Stimulated activated CD8-positive, alpha-beta memory T cell treated with anti-CD3 and anti-CD28 coated beads, Interleukin-4, amount 100 ng/mL, for 4 hours (primary cell): ENCODE measurements around the gene CA6.
"Not testable (repeated sequence)": the region's sequence is repeated elsewhere in the genome, so short reads cannot be mapped to it uniquely, and the experiment has no call there.

Experiments used
- DNase-seq, 2 donors: peaks; one replicate each; pipeline ENCODE4 v3.0.0-alpha.2; 2020; ENCODE audit warnings: low read depth in 2 of 2, low spot score in 1 of 2

The CA6 gene

GRCh38 chr1:8945568-8945967, at the start of gene CA6:
Gene CA6 (plus strand): TSS chr1:8945868. CDS start chr1:8945887, 19 bp downstream.
- DNase-seq, result no peak

DNA sequence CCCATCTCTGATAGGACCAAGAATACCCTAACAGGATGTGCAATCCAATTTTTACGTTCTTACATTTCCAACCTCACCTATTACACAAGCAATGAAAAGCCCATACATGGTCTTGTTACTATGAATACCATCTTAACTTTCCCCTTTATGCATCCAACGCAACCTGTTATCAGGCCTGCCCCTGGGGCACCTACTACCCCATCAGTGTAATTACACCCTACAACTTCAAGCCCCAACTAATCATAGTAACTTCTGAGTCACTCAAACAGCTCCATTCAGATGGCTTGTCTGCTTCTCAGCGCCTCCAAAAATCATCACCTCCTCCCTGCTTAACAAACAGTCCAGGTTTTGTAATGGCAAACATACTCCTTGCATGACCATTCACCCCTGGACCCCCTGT, 48.9 kb upstream of the CA6 start:
- not testable (repeated sequence) for DNase-seq

DNA sequence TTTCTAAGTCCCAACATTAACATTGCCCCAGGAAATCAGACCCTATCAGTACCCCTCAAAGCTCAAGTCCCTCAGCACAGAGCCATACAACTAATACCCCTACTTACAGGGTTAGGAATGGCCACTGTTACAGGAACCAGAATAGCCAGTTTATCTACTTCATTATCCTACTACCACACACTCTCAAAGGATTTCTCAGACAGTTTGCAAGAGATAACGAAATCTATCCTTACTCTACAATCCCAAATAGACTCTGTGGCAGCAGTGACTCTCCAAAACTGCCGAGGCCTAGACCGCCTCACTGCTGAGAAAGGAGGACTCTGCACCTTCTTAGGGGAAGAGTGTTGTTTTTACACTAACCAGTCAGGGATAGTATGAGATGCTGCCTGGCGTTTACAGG, 48.2 kb upstream of the CA6 start:
- not testable (repeated sequence) for DNase-seq

DNA sequence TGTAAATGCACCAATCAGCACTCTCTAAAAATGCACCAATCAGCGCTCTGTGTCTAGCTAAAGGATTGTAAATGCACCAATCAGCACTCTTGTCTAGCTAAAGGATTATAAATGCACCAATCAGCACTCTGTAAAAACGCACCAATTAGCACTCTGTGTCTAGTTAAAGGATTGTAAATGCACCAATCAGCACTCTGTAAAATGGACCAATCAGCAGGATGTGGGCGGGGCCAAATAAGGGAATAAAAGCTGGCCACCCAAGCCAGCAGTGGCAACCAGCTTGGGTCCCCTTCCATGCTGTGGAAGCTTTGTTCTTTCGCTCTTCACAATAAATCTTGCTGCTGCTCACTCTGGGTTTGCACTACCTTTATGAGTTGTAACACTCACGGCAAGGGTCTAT, 47.2 kb upstream of the CA6 start:
- DNase-seq, result not testable (repeated sequence)

- DNase-seq, result no peak
Observed at GRCh38 chr1:8899046-8899445, 46.6 kb upstream of the CA6 start.

- DNase-seq, result not testable (repeated sequence)
Observed at GRCh38 chr1:8900684-8901083, 45.0 kb upstream of the CA6 start.

DNA sequence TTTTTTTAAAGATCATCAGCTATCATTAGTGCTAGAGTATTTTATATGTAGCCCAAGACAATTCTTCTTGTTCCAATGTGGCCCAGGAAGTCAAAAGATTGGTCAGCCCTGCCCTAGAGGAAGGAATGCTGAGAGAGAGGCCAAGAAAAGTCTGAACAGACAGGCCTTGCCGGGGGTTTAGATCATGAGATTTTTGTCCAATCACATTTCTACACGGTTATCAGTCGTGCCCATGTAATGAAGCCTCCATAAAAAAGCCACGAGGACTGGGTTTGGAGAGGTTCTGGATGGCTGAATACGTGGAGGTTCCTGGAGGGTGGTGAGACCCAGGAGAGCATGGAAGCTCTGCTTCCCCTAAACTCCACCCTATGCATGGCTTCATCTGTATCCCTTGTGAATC, 42.9 kb upstream of the CA6 start:
- DNase-seq, result no peak

DNA sequence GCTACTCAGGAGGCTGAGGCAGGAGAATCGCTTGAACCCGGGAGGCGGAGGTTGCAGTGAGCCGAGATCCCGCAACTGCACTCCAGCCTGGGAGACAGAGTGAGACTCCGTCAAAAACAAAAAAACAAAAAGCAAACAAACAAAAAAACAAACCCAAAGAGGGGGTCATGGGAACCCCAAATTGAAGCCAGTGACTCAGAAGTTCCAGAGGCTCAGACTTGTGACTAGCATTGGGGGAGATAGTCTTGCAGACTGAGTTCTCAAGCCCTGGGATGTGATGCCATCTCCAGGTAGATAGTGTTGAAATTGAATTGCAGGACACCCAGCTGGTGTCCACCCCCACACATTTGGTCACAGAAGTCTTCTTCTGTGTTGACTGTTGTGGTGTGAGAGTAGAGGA, 42.3 kb upstream of the CA6 start:
- DNase-seq, result no peak

DNA sequence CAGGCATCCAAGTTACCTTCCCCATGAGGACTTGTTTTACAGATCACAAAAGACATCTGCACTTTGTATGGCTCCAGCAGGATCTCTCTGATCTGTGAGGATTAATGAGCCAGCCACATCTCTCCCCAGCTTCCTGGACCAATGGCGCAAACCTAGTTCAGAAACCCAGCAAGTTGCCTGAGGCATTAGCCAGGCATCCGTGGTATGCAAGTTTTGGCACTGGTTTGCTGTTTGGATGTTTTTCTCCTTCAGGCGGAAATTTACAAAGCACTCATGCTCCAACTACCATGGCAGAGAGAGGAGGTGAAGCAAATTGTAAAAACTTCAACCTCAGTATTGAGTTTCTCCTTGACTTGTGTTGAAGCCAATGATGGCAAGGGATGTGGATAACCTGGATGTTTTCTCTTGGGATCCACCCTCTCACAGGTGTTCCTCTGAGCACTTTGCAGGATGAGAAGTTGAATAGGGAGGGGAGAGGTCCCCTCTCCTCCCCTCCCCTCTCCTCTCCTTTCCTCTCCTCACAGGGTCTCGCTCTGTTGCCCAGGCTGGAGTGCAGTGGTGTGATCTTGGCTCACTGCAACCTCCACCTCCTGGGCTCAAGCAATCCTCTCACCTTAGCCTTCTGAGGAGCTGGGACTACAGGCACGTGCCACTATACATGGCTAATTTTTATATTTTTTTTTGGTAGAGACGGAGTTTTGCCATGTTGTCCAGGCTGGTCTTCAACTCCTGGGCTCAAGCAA, 41.6 kb upstream of the CA6 start:
- no peak for DNase-seq

DNA sequence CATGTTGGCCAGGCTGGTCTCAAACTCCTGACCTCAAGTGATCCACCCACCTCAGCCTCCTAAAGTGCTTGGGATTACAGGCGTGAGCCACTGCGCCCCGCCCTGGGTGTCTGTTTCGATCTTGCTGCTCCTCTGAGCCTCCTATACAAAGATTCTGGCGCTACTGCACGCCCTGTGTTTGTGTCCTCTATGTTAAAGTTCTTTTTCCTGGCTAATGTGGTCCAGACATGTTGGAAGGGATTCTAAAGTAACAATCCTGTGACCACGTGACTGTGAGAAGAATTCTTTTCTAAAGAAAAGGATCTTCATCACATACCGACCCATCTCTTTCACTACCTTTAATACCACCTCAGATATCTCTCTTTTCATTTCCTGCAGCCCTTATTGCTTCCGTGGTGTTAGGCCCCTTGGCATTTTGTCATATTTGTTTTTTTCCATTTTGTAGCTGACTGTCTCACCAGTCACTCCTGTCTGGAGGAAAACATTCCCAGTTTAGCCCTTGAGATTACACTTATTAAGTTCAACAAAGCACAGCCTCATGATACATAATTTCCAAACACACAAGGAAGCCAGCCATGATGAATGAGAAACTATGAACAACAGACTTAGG, 40.0 kb upstream of the CA6 start:
- DNase-seq, result no peak

- no peak for DNase-seq
Observed at GRCh38 chr1:8908388-8909151, 37.1 kb upstream of the CA6 start.

DNA sequence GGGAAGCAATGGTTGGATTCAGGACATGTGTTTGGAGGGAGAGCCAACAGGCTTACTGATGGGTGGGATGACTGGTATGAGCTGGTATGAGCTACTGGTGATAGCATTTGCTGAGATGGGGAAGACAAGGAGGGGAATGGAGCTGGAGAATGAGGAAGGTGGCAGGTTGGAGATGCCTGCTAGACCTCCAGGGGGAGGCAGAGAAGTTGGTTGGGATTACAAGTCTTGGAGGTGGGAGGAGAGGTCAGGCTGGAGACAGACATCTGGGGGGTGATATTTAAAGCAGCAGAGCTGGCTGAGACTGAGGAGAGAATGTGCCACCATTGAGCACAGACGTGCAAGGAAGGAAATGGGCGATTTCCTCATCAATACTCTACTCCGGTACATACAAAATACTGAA, 35.3 kb upstream of the CA6 start:
- no peak for DNase-seq

DNA sequence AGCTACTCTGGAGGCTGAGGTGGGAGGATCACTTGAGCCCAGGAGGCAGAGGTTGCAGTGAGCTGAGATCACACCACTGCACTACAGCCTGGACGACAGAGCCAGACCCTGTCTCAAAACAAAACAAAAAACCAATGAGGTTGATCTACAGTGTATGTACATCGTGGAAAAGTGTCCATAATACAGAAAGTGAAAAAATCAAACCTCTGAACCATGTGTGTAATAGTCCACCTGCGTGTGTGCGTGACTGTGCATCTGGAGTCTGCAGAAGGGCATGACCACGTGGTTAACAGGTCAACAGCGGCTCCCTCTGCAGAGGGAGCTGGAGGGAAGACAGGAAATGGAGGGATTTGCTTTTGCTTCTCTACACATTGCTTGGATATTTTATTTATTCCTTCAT, 34.8 kb upstream of the CA6 start:
- DNase-seq, result no peak

GRCh38 chr1:8911416-8912309, 34.0 kb upstream of the CA6 start:
- no peak for DNase-seq

DNA sequence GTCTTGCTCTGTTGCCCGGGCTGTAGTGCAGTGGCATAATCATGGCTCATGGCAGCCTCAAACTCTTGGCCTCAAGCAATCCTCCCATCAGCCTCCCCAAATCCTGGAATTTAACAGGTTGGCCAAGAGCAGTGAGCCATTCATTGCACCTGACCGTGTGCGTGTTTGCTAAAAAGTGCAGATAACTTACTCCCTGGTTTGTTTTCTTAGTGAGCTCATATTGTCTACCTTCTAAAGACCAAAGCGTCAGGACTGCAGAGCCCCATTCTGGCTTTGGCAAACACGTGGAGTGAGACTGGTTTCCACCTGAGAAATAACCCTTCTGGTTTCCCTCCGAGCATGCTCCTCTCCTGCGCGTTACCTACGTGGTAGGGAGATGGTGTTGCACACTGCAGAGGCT, 32.2 kb upstream of the CA6 start:
- DNase-seq, result no peak

DNA sequence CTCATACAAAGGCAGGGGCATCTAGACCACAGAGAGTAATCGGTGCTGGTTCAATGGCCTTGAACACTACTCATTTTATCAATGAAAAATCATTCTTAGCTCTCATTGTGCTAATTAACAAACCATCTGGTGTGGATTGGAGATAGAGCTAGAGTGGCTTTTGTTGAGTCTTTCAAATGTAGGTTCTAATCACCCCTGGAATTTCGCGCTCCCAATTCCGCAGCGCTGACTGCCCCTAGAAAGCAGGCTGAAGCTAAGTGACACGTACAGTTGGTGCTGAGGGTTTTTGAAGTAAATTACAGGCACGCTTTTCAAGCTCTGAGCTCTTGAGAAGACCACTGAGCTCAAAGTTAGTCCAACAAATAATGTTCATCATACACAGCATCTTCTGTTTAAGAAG, 31.2 kb upstream of the CA6 start:
- no peak for DNase-seq

GRCh38 chr1:8915446-8915845, 30.2 kb upstream of the CA6 start:
- no peak for DNase-seq

- DNase-seq, result not testable (repeated sequence)
Observed at GRCh38 chr1:8917536-8917935, 28.1 kb upstream of the CA6 start.

GRCh38 chr1:8922962-8923361, 22.7 kb upstream of the CA6 start:
- DNase-seq, result no peak

GRCh38 chr1:8925406-8925805, 20.3 kb upstream of the CA6 start:
- no peak for DNase-seq

- no peak for DNase-seq
Observed at GRCh38 chr1:8925960-8926359, 19.7 kb upstream of the CA6 start.
